Activated CD8-positive, alpha-beta memory T cell treated with anti-CD3 and anti-CD28 coated beads for 4 hours (primary cell): ENCODE measurements around the gene TPX2.
A peak's percentile ranks its signal among the peaks of the same experiment; 100 is the strongest.
"Not testable (repeated sequence)": the region's sequence is repeated elsewhere in the genome, so short reads cannot be mapped to it uniquely, and the experiment has no call there.

Experiments
- DNase-seq, 2 donors: peaks; one replicate each; pipeline ENCODE4 v3.0.0-alpha.2; 2020; ENCODE audit warnings: low read depth in 2 of 2

TPX2 gene

DNA sequence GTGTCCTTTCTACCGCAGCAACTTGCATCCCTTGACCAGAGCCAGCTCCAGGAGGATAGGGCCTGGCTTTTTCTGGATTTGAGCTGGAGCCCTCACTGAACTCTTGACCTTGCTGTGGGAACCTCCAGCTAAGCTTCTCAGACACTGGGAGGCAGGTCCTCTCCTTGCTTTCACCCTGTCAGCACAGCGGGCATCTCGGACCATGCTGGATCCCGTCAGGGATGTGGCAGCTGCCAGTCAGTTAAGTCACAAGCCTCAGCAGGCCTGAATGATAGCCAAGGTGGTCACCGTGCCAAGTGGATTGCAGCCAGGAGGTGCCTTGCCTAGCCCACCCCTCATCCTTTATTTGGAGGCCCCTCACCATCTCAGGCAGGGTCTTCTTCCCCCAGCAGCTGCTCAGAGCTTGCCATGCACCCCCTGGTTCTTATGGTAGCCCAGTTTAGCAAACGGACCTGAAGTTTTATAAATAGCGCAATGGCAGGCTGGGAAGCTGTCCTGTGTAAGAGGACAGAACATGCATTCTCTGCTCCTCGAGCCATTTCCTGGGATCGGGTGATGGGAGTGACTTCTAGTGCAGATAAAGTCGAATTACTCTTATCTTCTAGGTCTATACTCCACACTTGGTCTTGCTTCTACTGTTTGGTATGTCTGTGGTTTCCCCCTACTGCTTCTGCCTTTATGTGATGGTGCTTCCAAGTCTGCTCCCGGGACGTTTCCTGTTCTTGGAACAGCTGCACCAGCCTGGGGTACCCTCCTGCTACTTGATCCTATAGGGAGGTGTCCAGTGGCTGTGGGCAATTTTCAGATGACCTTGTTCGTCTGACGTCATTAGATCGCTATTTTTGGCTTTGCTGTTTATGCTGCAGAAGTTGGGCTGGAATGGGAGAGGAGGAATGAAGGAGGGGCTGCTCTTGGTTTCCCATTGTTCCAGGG, 73.0 kb downstream of the TPX2 start:
- no peak for DNase-seq

DNA sequence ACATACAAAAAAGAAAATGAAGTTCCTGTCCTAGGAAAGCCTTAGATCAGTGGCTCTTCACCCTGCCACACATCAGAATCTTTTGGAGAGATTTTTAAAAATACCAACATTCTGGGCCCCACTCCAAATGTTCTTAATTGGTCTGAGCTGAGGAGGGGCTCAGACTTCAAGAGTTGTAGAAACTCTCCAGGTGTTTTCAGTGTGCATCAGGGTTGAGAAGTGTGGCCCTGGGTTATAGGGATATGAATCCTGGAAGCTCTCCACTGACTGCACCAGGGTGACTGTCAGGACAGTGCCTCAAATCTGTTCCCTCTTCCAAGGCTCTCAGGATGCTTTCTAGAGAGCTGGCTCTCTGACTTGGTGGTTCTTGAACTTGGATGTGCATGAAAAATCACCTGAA, 74.5 kb downstream of the TPX2 start:
- no peak for DNase-seq

- DNase-seq, result not testable (repeated sequence)
These were observed 75.1 kb downstream of the TPX2 start for GRCh38 chr20:31814142-31814541.

- no peak for DNase-seq
These were observed 76.5 kb downstream of the TPX2 start for GRCh38 chr20:31815408-31816188.

DNA sequence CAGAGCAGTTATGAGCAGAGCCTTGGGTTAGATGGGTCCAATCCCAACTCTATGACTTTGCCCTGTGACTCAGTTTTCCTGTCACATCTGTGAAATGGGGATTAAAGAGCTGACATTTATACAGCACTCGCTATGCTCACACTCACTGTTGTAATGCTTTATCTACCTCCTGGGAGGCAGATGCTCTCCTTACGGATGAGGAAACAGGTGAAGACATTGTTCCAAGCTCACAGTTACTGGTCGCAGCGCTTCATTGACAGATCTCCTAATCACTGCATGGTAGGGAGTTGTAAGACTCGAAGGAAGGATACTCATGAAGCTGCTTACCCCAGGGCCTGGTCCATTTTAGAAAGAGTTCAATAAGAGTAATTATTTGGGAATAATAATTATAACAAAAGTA, 77.1 kb downstream of the TPX2 start:
- DNase-seq, result no peak

GRCh38 chr20:31817461-31817860, 78.4 kb downstream of the TPX2 start:
- DNase-seq, result no peak

GRCh38 chr20:31818376-31818908, 79.4 kb downstream of the TPX2 start:
- no peak for DNase-seq

- no peak for DNase-seq
These were observed 80.1 kb downstream of the TPX2 start, which contains the start of gene MYLK2 for GRCh38 chr20:31819083-31819784. TSS of gene MYLK2 (plus strand) at chr20:31819356. CDS start at chr20:31819581, 225 bp downstream.

DNA sequence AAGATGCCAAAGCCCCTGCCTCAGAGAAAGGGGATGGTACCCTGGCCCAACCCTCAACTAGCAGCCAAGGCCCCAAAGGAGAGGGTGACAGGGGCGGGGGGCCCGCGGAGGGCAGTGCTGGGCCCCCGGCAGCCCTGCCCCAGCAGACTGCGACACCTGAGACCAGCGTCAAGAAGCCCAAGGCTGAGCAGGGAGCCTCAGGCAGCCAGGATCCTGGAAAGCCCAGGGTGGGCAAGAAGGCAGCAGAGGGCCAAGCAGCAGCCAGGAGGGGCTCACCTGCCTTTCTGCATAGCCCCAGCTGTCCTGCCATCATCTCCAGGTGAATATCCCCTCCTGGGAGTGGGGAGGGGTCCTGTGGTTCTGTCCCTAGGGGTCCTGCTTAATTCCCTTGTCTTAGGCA, 81.1 kb downstream of the TPX2 start:
- DNase-seq, result no peak

DNA sequence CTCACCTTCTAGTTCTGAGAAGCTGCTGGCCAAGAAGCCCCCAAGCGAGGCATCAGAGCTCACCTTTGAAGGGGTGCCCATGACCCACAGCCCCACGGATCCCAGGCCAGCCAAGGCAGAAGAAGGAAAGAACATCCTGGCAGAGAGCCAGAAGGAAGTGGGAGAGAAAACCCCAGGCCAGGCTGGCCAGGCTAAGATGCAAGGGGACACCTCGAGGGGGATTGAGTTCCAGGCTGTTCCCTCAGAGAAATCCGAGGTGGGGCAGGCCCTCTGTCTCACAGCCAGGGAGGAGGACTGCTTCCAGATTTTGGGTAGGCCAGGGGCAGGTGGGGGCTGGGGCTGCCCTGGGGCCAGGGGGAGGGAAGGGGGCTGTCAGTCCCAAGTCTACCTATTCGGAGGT, 82.3 kb downstream of the TPX2 start:
- no peak for DNase-seq

GRCh38 chr20:31822421-31823330, 83.6 kb downstream of the TPX2 start:
- peak; percentile 36 to 56 for DNase-seq

- no peak for DNase-seq
These were observed 84.5 kb downstream of the TPX2 start for GRCh38 chr20:31823360-31824124.

DNA sequence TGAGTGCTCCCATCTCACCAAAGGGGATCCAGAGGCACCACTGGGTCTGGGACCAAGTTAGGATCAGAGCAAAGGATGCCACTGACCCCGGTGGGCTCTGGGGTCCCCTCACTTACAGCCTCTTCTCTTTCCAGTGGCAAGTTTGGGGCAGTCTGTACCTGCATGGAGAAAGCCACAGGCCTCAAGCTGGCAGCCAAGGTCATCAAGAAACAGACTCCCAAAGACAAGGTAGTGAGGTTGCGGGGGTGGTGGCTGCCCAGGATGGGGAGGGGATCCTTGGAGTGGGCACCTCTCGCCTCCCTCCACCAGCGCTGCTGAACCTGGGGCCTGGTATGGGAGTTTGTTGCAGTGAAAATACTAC, 85.0 kb downstream of the TPX2 start:
- no peak for DNase-seq

- no peak for DNase-seq
These were observed 85.6 kb downstream of the TPX2 start for GRCh38 chr20:31824554-31825313.

- DNase-seq, result no peak
These were observed 87.0 kb downstream of the TPX2 start for GRCh38 chr20:31826074-31826473.

DNA sequence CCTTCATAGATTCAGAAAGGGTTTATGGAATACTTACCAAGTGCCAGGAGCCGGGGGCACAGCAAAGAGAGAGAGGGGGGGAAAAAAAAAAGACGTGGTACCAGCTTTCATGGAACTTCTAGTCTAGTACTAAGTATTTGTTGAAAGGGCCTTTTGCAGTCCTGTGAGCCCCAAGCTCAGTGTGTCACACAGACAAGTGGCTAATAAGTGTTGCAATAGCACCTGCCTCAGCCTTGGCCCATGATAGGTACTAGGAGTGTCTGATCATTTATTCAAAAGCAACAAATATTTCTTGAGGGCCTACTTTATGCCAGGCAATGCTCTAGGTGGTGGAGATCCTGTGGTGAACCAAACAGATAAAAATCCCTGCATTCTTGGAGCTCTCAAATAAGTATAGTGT, 88.0 kb downstream of the TPX2 start:
- no peak for DNase-seq

DNA sequence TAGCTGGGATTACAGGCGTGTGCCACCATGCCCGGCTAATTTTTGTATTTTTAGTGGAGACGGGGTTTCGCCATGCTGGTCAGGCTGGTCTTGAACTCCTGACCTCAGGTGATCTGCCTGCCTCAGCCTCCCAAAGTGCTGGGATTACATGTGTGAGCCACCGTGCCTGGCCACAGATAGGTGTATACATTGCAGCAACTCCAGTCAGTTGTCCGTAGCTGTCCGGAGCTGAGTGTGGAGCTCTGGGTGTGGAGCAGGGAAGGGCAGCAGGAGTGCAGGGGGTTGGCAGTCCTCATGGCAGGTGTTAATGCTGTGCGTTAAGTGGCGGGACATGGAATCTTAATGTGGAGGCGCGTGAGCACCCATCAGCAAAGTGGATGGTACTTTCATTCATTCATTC, 88.9 kb downstream of the TPX2 start:
- DNase-seq, result not testable (repeated sequence)

DNA sequence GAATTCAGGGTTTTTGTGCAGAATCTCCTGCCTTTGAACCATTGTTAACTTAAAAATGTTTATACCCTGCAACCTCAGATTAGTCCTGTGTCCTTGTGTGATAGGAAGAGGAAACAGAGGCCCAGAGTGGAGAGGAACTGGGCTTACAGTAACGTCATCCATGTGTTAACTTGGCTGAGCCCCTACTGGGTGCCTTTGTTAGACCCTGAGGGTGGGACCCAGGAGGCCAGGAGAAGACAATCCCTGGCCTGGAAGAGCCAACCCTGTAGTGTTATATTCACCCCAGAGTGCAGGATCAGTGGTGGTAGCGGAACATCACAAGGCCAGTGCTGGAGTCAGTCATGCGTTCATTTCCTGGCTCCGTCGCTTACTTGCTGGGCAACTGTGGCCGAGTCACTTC, 90.6 kb downstream of the TPX2 start:
- DNase-seq, result no peak

- DNase-seq, result no peak
These were observed 91.4 kb downstream of the TPX2 start for GRCh38 chr20:31830406-31830981.
